GM18951 (cell line): ENCODE measurements around the gene MYADM.
"Not testable (repeated sequence)": the region's sequence is repeated elsewhere in the genome, so short reads cannot be mapped to it uniquely, and the experiment has no call there.

Experiments used
- POLR2A ChIP-seq: IDR thresholded peaks from 4 replicates; pipeline ENCODE4 v1.6.1; 2011; ENCODE audit warnings: mild to moderate bottlenecking; ENCODE audit not compliant: insufficient read length, insufficient read depth; ENCODE audit errors: extremely low read depth
- in situ Hi-C: fragments of 300-500 bp; cut with MboI; formaldehyde crosslinking; loops from one replicate; pipeline ENCODE4 v1.12.0; 2022; ENCODE audit warnings: low sequenced_read_pairs, mixed read lengths, inconsistent platforms; ENCODE audit not compliant: unreplicated experiment

The MYADM gene

GRCh38 chr19:53853707-53854106 lies 14.0 kb upstream of the MYADM start:
- in situ Hi-C loops, result no loop called here
- TF ChIP-seq POLR2A, result no peak

GRCh38 chr19:53864308-53864836 lies 3.3 kb upstream of the MYADM start:
- in situ Hi-C loops, result no loop called here
- no peak for TF ChIP-seq POLR2A

GRCh38 chr19:53865523-53865917 lies 2.2 kb upstream of the MYADM start:
- in situ Hi-C loops, result no loop called here
- no peak for TF ChIP-seq POLR2A

- in situ Hi-C loops, result no loop called here
- TF ChIP-seq POLR2A, result peak; percentile 45
These were observed 1.5 kb upstream of the MYADM start for GRCh38 chr19:53865918-53866864.

- no peak for TF ChIP-seq POLR2A
- in situ Hi-C loops, result no loop called here
These were observed 838 bp upstream of the MYADM start for GRCh38 chr19:53866865-53867224.

GRCh38 chr19:53868091-53868891 lies 608 bp downstream of the MYADM start:
- no peak for TF ChIP-seq POLR2A
- in situ Hi-C loops, result no loop called here

- in situ Hi-C loops, result no loop called here
- TF ChIP-seq POLR2A, result no peak
These were observed 1.5 kb downstream of the MYADM start for GRCh38 chr19:53868892-53869804.

GRCh38 chr19:53869805-53870484 lies 2.3 kb downstream of the MYADM start:
- in situ Hi-C loops, result not testable (repeated sequence)

- in situ Hi-C loops, result no loop called here
These were observed 2.8 kb downstream of the MYADM start for GRCh38 chr19:53870485-53870844.

GRCh38 chr19:53871454-53871853 lies 3.8 kb downstream of the MYADM start:
- TF ChIP-seq POLR2A, result no peak
- in situ Hi-C loops, result no loop called here

More at GRCh38 chr19:53870485-53870844, 2.8 kb downstream of the MYADM start:
- no peak for TF ChIP-seq POLR2A

GRCh38 chr19:53872762-53873161 lies 5.1 kb downstream of the MYADM start:
- in situ Hi-C loops, result no loop called here
- TF ChIP-seq POLR2A, result no peak
